ENCODE results near the gene AAMP. TPM values are rescaled to one million over a fixed set of nuclear protein-coding genes. Genes with fewer than 3 reads are reported as not detected.

Gene AAMP
- total RNA-seq, 2 donors from 2014 or later: 96.1 to 137 TPM

GRCh38 chr2:218264773-218265561 lies 5.0 kb downstream of the AAMP start:
- intact Hi-C loops (cut with DNase I): loop anchor here (5.0 kb wide), 1 partner anchor 48 kb away; the partner anchor contains the start of gene ARPC2
- DNase-seq: peak; percentile 81
- TF ChIP-seq, protein P1, sequence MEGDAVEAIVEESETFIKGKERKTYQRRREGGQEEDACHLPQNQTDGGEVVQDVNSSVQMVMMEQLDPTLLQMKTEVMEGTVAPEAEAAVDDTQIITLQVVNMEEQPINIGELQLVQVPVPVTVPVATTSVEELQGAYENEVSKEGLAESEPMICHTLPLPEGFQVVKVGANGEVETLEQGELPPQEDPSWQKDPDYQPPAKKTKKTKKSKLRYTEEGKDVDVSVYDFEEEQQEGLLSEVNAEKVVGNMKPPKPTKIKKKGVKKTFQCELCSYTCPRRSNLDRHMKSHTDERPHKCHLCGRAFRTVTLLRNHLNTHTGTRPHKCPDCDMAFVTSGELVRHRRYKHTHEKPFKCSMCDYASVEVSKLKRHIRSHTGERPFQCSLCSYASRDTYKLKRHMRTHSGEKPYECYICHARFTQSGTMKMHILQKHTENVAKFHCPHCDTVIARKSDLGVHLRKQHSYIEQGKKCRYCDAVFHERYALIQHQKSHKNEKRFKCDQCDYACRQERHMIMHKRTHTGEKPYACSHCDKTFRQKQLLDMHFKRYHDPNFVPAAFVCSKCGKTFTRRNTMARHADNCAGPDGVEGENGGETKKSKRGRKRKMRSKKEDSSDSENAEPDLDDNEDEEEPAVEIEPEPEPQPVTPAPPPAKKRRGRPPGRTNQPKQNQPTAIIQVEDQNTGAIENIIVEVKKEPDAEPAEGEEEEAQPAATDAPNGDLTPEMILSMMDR (IDR thresholded peaks at IDR 0.05): no peak
- Histone ChIP-seq H3K9me3 (no peaks in the 10 kb centered on the region), H3K27me3 (no peaks in the 10 kb centered on the region), H3K9ac (ENCODE audit: low read depth in 2 of 2, low read length in 2 of 2) (peak overlapping the region; percentile 27 to 73), H3K4me1 (peaks cover 28% of the 10 kb centered on the region), H3K36me3 (no peaks in the 10 kb centered on the region), H3K4me3 (no peak overlapping the region), H3K27ac (peak overlapping the region; percentile 82)

DNA sequence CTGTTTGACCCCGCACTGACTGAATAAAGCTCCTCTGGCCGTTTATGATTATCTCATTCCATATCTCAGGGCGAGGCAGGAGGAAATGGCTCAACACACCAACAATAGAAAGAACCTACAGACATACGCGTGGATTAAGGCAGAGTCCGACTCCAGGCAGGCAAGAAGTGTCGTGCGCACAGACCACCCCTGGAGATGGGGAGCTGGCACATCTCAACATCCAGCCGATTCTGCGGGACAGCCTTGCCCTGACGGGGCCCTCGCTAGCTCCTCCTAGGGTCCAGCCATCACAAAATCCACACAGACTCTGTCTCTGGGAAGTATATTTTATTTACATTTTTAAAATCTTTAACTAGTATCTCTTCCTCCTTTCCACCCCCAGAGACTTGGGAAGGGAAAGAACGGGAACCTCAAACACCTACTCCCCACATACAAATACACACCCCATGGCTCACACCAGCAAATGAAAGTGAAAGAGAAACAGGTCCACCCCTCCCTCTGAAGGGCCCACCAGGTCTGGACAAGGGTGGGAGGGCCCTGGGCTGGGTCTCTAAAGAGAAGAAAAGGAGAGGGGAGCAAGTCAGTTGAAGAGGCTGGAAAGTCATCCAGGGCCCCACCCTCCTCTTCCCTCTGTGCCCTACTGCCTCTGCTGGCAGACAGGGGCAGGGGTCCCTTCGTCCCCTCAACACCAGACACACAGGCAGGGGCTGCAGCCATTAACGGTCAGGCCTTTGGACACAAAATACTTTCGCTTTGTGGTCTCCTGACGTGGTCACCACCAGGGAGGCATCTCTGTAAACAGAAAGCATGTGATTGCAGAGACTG lies 5.9 kb downstream of the AAMP start:
- TF ChIP-seq, protein P1 (IDR thresholded peaks at IDR 0.05): no peak
- peak overlapping the region; percentile 58 to 73 for H3K9ac ChIP-seq (ENCODE audit: low read depth in 2 of 2, low read length in 2 of 2)
- no peak for DNase-seq
- peaks cover 28% of the 10 kb centered on the region for H3K4me1 ChIP-seq
- H3K9me3 ChIP-seq: no peaks in the 10 kb centered on the region
- H3K4me3 ChIP-seq: no peak overlapping the region
- H3K27ac ChIP-seq: peak overlapping the region; percentile 82
- no peaks in the 10 kb centered on the region for H3K36me3 ChIP-seq
- H3K27me3 ChIP-seq: no peaks in the 10 kb centered on the region
- intact Hi-C loops (cut with DNase I): loop anchor here (5.0 kb wide), 1 partner anchor 47 kb away; the partner anchor contains the start of gene ARPC2

GRCh38 chr2:218262631-218263586 lies 7.0 kb downstream of the AAMP start:
- Histone ChIP-seq H3K4me1 (peaks cover 28% of the 10 kb centered on the region), H3K27me3 (no peaks in the 10 kb centered on the region), H3K36me3 (no peaks in the 10 kb centered on the region), H3K4me3 (no peak overlapping the region), H3K9ac (ENCODE audit: low read depth in 2 of 2, low read length in 2 of 2) (peak overlapping the region; percentile 13 to 73), H3K27ac (peak overlapping the region; percentile 82), H3K9me3 (no peaks in the 10 kb centered on the region)
- intact Hi-C loops (cut with DNase I): loop anchor here (5.0 kb wide), 1 partner anchor 46 kb away; the partner anchor contains the start of gene ARPC2
- no peak for DNase-seq
- TF ChIP-seq, protein P1 (IDR thresholded peaks at IDR 0.05): no peak

DNA sequence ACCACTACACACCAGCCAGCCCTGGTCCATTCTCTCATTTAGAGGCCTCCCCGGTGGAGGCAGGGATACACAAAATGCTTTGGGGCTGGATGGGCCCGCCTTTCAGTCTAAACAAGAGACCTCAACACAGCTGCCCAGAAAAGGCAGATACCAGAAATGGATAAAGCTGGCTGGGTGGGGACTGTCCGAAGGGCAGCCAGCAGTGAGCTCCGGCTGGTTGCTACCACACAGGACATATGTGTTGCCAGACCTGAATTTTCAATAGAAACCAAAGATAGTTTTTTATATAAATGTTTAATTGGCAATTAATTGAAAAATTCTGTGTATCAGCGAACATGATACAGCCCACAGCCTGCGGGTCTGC lies 7.7 kb downstream of the AAMP start:
- H3K9me3 ChIP-seq: no peaks in the 10 kb centered on the region
- H3K36me3 ChIP-seq: no peaks in the 10 kb centered on the region
- TF ChIP-seq, protein P1 (IDR thresholded peaks at IDR 0.05): no peak
- H3K4me1 ChIP-seq: peaks cover 28% of the 10 kb centered on the region
- no peak overlapping the region for H3K27ac ChIP-seq
- no peak overlapping the region for H3K4me3 ChIP-seq
- no peaks in the 10 kb centered on the region for H3K27me3 ChIP-seq
- no peak for DNase-seq
- intact Hi-C loops (cut with DNase I): loop anchor here (5.0 kb wide), 1 partner anchor 45 kb away; the partner anchor contains the start of gene ARPC2
- H3K9ac ChIP-seq (ENCODE audit: low read depth in 2 of 2, low read length in 2 of 2): peak overlapping the region in 1 of 2 donors; percentile 59

All from colonic mucosa (tissue), 4 donors.